ENCODE results near the gene AHR.
"Not testable (repeated sequence)": the region's sequence is repeated elsewhere in the genome, so short reads cannot be mapped to it uniquely, and the experiment has no call there.

The AHR gene

GRCh38 chr7:17342756-17343155 lies 44.3 kb downstream of the AHR start:
- DNase-seq = no peak

DNA sequence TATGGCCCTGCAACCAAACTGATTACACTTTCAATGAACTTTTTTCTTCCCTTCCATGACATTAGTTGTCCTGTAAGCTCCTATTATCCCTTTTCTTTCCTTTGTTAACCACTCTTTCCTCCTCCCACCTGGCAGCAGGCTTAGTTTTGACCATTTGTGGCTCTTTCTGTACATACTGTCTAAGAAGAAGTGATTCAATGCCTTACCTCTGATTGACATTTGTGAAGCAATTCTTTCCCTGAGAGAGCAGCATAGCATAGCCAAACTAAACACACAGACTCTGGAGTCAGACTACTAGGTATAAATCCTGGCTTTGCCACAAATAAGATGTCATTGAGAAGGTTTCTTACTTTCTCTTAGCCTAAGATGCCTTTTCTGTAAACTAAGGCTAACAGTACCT lies 48.9 kb downstream of the AHR start:
- DNase-seq = no peak

GRCh38 chr7:17348932-17349331 lies 50.5 kb downstream of the AHR start:
- not testable (repeated sequence) for DNase-seq

- not testable (repeated sequence) for DNase-seq
Measured at GRCh38 chr7:17350321-17350720, 51.9 kb downstream of the AHR start.

GRCh38 chr7:17353650-17354419 lies 55.4 kb downstream of the AHR start:
- DNase-seq = not testable (repeated sequence)

- DNase-seq = no peak
Measured at GRCh38 chr7:17354473-17354872, 56.0 kb downstream of the AHR start.

DNA sequence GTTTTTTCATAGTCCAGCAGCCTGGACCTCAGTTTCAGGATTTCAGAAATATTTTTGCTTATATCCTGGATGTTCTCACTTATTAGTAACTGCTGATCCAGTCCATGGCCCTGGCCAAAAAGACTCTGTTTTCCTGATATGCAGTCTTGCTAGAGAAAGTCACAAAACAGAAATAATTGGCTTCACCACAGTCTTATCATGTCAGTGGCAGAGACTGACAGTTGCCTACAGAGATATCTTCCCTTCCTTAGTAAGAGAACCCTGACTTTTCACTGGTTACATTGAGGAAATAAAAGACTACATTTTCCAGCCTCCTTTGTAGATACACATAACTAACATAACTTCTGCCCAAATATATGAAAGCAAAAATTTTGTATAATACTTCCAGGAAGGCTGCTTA lies 56.6 kb downstream of the AHR start:
- no peak for DNase-seq

- DNase-seq = no peak
Measured at GRCh38 chr7:17357952-17358351, 59.5 kb downstream of the AHR start.

- DNase-seq = no peak
Measured at GRCh38 chr7:17359610-17360009, 61.2 kb downstream of the AHR start.

DNA sequence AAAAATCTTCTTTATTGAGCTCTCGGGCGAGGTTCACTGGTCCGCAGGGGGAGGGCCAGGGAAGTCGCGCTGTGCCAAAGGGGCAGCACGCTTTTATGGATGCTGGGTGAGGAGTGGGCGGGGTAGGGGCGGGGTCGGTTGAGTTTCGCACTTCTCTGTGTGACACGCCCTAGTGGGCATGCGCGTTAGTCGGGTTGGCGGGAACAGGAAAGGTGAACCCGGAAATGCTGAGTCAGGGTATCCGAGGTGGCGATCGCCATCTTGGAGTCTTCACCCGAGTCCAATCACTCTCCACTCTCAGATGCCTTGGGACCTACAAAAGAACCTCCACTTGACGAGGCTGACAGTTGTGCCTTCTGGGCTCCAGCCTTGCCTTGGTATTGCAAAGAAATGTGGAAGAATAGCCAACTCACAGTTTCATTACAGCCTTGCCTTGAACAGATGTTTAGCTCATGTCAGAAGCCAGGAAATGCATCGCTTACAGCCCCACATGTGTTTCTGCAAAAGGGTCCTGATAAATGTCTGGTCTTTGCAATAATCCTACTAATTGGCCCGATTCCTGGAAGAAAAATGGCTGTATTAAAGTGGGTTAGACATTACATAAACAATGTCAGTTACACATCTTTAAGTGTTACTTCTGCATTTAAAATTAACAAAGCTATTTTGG lies 64.1 kb downstream of the AHR start:
- no peak for DNase-seq

- no peak for DNase-seq
Measured at GRCh38 chr7:17364671-17365070, 66.2 kb downstream of the AHR start.

DNA sequence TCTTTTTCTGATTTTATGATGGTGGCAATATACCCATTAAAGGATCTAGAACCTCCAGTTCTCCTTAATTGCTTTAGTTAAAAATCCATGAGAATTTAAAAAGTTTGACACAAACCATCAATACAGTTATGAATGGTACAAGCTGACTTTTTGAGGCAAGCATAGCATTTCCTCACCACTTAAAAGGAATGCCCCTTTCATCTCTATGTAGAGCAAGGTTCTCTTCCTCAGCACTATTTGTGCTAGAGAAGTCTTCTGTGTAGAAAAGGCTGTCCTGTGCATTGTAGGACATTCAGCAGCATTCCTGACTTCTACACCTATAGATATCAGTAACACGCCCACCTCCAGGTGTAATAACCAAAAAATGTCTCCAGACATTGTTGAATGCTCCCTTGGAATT lies 67.3 kb downstream of the AHR start:
- no peak for DNase-seq

- DNase-seq = no peak
Measured at GRCh38 chr7:17367502-17367901, 69.0 kb downstream of the AHR start.

DNA sequence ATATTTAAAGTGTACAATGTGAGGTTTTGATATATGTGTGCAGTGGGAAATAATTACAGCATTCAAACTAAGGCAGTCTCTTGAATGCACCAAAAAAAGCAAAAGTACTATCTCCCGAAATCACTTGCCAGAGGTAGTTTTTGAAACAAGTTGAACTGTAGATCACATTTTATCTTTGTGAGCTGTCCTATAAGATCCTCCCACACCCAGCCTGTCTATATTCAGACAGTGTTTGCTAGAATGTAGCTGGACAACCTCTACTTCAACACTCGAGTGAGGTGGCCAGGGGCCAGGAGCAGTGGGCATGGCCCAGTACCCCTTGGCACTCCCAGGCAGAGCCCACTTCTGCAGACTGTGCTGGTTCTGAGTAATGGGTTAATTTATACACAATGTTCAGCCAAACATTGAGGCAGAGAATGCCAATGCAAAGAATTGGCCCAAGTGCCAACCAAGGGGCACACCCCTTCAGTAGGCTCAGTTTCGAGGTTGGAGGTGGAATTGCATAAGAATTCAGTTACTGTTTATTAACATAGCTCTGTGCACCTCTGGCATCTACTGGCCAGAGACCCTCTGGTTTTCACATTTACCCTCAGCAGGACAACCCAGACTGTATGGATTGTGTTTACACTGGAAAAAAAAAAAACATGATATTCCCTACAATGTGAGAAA lies 70.5 kb downstream of the AHR start:
- no peak for DNase-seq

- no peak for DNase-seq
Measured at GRCh38 chr7:17369691-17370426, 71.4 kb downstream of the AHR start.

- DNase-seq = no peak
Measured at GRCh38 chr7:17370901-17371585, 72.6 kb downstream of the AHR start.

DNA sequence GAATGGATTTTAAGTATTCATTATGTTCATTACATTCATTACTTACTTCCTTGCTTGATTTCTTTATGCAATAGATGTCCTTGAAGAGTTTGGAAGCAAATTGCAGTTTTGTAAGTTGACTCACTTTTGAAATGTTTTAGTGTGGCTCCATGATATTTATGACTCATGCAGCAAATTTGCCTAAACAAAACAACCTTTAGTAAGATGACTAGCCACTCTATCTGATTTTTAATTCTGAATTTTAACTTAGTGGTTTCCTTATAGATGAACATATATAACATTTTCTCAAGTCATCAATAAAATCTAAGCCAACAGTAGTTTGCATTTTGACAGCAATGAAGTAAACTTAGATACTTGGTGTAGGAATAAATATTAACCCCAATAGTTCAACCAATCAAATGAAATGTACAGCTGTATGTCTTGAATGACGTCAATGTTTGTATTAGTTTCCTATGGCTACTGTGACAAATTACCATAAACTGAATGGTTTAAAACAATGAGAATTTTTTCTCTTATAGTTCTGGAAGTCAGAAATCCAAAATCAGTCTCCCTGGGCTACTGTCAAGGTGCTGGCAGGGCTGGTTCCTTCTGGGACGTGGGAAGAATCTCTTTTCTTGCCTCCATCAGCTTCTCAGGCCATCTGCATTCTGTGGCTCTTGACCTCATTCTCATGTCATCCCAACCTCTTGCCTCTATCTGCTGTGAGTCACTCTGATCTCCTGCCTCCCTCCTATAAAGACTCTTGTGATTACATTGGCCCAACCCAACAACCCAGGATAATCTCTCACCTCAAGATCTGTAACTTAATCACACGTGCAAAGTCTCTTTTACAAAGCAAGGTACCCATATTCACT lies 73.4 kb downstream of the AHR start:
- DNase-seq = no peak

- no peak for DNase-seq
Measured at GRCh38 chr7:17374157-17374556, 75.7 kb downstream of the AHR start.

DNA sequence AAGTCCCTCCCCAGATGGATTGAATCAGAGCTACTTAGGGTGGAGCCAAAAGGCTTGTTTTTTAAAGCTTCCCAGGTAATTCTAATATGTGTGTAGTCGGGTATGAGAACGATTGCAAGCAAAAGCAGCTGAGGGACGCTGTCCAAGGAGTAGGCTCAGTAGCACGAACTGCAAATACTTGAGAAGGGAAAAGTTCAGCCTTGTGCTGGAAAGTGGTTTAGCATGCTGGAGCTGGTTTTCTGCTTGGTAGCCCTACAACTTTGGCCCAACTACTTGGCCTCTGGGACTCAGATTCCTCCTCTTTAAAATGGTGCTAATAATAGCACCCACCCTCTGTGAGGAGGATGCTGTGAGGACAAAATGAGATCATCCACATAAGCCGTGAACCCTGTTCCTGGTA lies 76.2 kb downstream of the AHR start:
- DNase-seq = no peak

GRCh38 chr7:17376595-17376994 lies 78.1 kb downstream of the AHR start:
- DNase-seq = no peak

DNA sequence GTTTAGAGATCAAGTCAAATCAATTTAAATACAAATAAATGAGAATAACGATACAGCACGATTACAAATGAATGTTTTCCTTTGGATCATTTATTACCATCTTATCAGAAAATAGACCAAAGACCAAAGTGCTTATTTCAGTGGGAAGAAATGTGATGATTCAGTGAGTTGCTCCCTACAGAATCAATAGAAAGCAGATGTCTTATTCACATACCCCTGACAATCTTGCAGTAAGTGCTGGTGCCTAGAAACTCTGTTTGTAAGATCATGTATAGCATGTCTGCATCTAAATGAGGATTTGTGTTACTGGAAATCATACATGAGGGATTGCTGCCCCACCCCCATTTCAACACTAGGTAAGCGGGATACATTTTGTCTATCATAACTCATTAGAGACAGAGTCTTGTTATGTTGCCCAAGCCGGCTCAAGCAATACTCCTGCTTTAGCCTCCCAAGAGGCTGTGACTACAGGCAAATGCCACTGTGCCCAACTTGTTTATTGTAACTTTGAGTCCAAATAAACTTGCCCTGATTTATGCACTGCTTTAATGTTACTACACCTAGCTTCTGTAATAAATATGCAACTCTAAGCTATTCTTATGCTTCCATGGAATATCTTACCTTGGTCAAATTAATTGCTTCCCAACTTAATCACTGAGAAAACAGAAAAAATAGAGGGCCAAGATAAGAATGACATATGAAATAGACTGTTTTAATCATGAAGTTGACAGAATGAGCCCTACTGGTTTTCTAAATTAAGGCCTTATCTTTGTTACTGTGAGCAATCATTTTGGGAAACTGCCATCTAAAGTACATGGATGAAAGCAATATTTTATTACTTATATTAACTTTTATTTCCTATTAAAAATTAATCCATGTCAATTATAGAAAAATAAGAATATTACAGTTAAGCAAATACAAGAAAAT lies 82.5 kb downstream of the AHR start:
- no peak for DNase-seq

All from right hindlimb (tissue), 1 donor.